Activated CD8-positive, alpha-beta memory T cell treated with anti-CD3 and anti-CD28 coated beads for 24 hours (primary cell): ENCODE results near the gene FAT1.

Experiments used
- DNase-seq: peaks from one replicate; pipeline ENCODE4 v3.0.0-alpha.2; 2020

The FAT1 gene

GRCh38 chr4:186647821-186648220, 75.8 kb downstream of the FAT1 start:
- DNase-seq, result no peak

- no peak for DNase-seq
Measured at GRCh38 chr4:186644737-186645261, 78.9 kb downstream of the FAT1 start.

- DNase-seq, result no peak
Measured at GRCh38 chr4:186644311-186644638, 79.4 kb downstream of the FAT1 start.

- DNase-seq, result no peak
Measured at GRCh38 chr4:186643501-186644310, 80.0 kb downstream of the FAT1 start.

GRCh38 chr4:186642998-186643397, 80.7 kb downstream of the FAT1 start:
- DNase-seq, result no peak

GRCh38 chr4:186642530-186642929, 81.1 kb downstream of the FAT1 start:
- DNase-seq, result no peak

- no peak for DNase-seq
Measured at GRCh38 chr4:186634591-186635128, 89.0 kb downstream of the FAT1 start.

GRCh38 chr4:186633844-186634243, 89.8 kb downstream of the FAT1 start:
- DNase-seq, result no peak

- no peak for DNase-seq
Measured at GRCh38 chr4:186630128-186630527, 93.5 kb downstream of the FAT1 start.

- DNase-seq, result no peak
Measured at GRCh38 chr4:186628058-186628711, 95.5 kb downstream of the FAT1 start.

- no peak for DNase-seq
Measured at GRCh38 chr4:186627226-186627865, 96.3 kb downstream of the FAT1 start.

GRCh38 chr4:186624951-186625350, 98.7 kb downstream of the FAT1 start:
- no peak for DNase-seq

GRCh38 chr4:186623546-186623945, 100.1 kb downstream of the FAT1 start:
- DNase-seq, result no peak

GRCh38 chr4:186622788-186623464, 100.7 kb downstream of the FAT1 start:
- no peak for DNase-seq

GRCh38 chr4:186621959-186622553, 101.6 kb downstream of the FAT1 start:
- DNase-seq, result no peak

GRCh38 chr4:186619088-186619487, 104.6 kb downstream of the FAT1 start:
- no peak for DNase-seq

GRCh38 chr4:186617921-186618320, 105.7 kb downstream of the FAT1 start:
- no peak for DNase-seq

- DNase-seq, result no peak
Measured at GRCh38 chr4:186607490-186607889, 116.2 kb downstream of the FAT1 start.

- no peak for DNase-seq
Measured at GRCh38 chr4:186606591-186606992, 117.1 kb downstream of the FAT1 start.

- no peak for DNase-seq
Measured at GRCh38 chr4:186605261-186605865, 118.3 kb downstream of the FAT1 start.

GRCh38 chr4:186604124-186604807, 119.4 kb downstream of the FAT1 start:
- DNase-seq, result no peak

- DNase-seq, result no peak
Measured at GRCh38 chr4:186602978-186603377, 120.7 kb downstream of the FAT1 start.
